HG03460 (cell line): ENCODE results near the gene ACSM4.
A peak's percentile ranks its signal among the peaks of the same experiment; 100 is the strongest.
"Not testable (repeated sequence)": the region's sequence is repeated elsewhere in the genome, so short reads cannot be mapped to it uniquely, and the experiment has no call there.

Experiments used
- ATAC-seq: cut with Tn5 transposase; IDR thresholded peaks from one replicate; pipeline ENCODE4 v1.9.1; 2021; ENCODE audit not compliant: unreplicated experiment

ACSM4 gene

DNA sequence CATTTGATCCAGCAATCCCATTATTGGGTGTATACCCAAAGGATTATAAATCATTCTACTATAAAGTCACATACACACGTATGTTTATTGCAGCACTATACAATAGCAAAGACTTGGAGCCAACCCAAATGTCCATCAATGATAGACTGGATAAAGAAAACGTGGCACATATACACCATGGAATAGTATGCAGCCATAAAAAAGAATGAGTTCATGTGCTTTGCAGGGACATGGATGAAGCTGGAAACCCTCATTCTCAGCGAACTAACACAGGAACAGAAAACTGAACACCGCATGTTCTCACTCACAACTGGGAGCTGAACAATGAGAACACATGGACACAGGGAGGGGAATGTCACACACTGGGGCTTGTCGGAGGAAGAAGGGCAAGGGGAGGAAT, 33.9 kb downstream of the ACSM4 start:
- not testable (repeated sequence) for ATAC-seq

DNA sequence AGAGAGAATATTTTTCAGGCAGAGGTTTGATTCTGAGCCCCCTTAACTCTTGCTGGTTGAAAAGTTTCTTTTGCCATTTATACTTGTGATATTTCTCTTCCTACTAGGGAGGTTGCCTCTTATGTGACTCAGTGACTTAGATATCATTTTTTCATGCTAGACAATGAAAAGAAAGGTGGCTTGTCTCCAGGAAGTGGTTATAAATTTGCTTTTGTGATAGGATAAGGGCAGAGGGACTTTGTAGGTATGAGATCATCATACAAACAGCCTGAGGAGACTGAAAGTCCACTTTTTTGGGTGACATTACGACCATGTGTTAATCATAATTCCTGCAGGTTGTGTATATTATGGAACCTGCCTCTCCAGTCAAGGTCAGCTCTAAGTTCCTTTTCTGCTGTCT, 35.8 kb downstream of the ACSM4 start:
- ATAC-seq = no peak

GRCh38 chr12:7344833-7345606, 41.1 kb downstream of the ACSM4 start:
- no peak for ATAC-seq

GRCh38 chr12:7346551-7347225, 42.8 kb downstream of the ACSM4 start:
- ATAC-seq = no peak

DNA sequence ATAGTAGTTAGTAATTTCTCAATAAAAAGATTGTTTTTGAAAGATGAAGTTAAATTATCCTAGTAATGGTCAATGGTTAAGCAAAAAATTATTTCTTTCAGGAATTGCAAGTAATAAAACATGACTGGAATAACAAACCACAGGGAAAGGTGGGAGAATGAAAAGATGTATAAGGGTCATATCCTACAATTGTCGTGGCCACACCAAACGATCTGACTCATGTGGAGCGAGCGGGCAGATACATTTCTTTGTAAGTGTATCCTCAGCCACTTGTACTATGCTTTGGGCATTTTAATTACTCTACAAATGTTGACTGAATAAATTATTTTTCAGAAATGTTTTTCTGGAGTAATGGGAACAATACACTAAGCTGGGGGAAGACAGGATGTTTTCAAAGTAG, 45.5 kb downstream of the ACSM4 start:
- ATAC-seq = no peak

- ATAC-seq = no peak
Measured at GRCh38 chr12:7351177-7351576, 47.3 kb downstream of the ACSM4 start.

GRCh38 chr12:7352661-7353060, 48.8 kb downstream of the ACSM4 start:
- no peak for ATAC-seq

DNA sequence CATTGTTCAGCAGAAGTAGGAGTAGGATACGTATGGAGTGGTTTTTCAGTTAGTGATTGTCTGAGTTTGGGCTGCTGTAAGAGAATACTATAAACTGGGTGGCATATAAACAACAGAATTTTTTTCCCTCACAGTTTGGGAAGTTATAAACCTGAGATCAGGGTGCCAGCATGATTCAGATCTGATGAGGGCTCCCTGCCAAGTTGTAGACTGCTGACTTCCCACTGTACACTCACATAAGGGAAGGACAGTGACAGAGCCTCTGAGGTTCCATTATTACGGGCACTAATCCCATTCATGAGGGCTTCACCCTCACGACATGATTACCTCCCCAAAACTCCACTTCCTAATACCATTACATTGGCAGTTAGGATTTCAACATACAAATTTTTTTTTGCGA, 50.7 kb downstream of the ACSM4 start:
- ATAC-seq = no peak

GRCh38 chr12:7361265-7361664, 57.4 kb downstream of the ACSM4 start:
- ATAC-seq = no peak

GRCh38 chr12:7362734-7363133, 58.9 kb downstream of the ACSM4 start:
- ATAC-seq = no peak

DNA sequence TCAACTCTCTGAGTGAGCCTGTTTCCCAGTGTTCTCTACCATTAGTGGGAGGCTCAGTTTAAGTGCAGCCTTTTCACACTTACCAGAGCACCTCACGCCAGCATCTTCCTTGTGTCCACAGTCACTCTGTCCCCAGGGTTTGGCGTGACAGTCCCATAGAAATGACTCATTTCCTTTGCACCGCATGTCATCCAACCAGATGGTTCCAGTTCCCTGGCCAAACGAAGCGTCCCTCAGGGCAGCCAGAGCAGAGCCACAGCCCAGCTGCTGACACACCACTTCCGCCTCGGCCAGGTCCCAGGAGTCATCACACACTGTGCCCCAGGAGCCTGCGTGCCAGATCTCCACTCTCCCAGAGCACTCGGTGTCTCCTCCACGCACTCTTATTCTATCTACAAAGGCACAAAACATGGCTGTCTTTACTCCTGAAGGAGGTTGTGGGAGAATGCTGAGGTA, 65.4 kb downstream of the ACSM4 start:
- peak; percentile 56 for ATAC-seq

- no peak for ATAC-seq
Measured at GRCh38 chr12:7373226-7373625, 69.4 kb downstream of the ACSM4 start.

GRCh38 chr12:7374423-7375144, 70.7 kb downstream of the ACSM4 start:
- ATAC-seq = no peak

DNA sequence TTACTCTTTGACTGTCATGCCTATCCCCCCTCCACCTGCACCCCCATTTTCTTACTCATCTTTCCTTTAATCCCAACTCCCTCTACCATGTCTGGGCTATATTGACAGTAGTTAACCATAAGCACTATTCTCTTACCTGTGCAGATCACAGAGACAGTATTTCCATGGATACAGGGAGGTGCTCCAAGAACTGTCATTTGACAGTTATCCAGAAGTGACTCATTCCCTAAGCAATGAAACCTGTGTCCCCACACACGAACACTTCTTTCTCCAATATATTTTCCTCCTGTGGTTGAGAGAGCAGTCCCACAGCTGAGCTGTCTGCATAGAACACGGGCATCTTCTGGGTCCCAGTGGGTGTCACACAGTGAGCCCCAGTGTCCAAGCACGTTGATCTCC, 71.3 kb downstream of the ACSM4 start:
- ATAC-seq = no peak

DNA sequence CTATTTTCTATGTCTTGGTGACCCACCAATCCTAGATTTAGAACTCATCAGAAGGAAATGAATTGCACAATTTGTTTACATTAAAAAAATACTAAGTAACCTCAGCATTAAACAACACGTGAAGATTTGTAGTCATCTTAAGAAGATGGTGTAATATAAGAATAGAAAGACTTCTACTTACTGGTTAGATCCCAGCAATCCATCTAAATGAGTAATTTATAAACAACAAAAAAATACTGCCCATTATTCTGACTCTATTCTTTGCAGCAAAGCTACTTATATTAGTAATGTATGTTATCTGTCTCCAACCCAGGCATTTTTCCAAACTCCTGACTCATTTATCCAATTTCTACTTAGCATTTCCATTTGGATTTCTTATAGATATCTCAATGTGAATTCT, 72.3 kb downstream of the ACSM4 start:
- ATAC-seq = no peak
